Chondrocyte (in vitro differentiated cells): ENCODE measurements around the gene CPLX3. TPM values are rescaled to one million over a fixed set of nuclear protein-coding genes. Genes with fewer than 3 reads are reported as not detected.
A peak's percentile ranks its signal among the peaks of the same experiment; 100 is the strongest.

Experiments used
- DNase-seq: peaks from one replicate; pipeline ENCODE4 v3.0.0; 2021; ENCODE audit warnings: mixed read lengths, low spot score
- H3K27ac Mint-ChIP-seq: one replicate; pipeline ENCODE4 v1.8.0; 2021; ENCODE audit warnings: mild to moderate bottlenecking, moderate library complexity, mixed read lengths; ENCODE audit not compliant: unreplicated experiment
- H3K27me3 Mint-ChIP-seq: 2 replicates; pipeline ENCODE4 v1.8.0; 2021; ENCODE audit warnings: low read depth, mixed read lengths
- H3K36me3 Mint-ChIP-seq: 2 replicates; pipeline ENCODE4 v1.8.0; 2021; ENCODE audit warnings: low read depth, mixed read lengths
- H3K4me1 Mint-ChIP-seq: 2 replicates; pipeline ENCODE4 v1.8.0; 2021; ENCODE audit warnings: low read depth, mild to moderate bottlenecking, mixed read lengths
- H3K4me3 Mint-ChIP-seq: one replicate; pipeline ENCODE4 v1.8.0; 2021; ENCODE audit warnings: mild to moderate bottlenecking, moderate library complexity, mixed read lengths; ENCODE audit not compliant: unreplicated experiment
- H3K9me3 Mint-ChIP-seq: 2 replicates; pipeline ENCODE4 v1.8.0; 2021; ENCODE audit warnings: low read depth, mixed read lengths
- CTCF ChIP-seq: fragments of 200-600 bp; sonication (generic); IDR thresholded peaks from 2 replicates; pipeline ENCODE4 v1.5.0; 2021; ENCODE audit warnings: antibody characterized with exemption, mild to moderate bottlenecking, moderate library complexity
- total RNA-seq: library from RNA; stranded (reverse); gene quantifications from 3 replicates; pipeline ENCODE4 v1.2.1, GENCODE V29; 2021

Gene CPLX3
- total RNA-seq, 1 donor from 2014 or later, result not detected

- Mint-ChIP-seq H3K4me1 (peaks cover 29% of the 10 kb centered on the region), H3K27ac (peak overlapping the region; percentile 73), H3K4me3 (no peak overlapping the region), H3K27me3 (no peaks in the 10 kb centered on the region), H3K9me3 (no peaks in the 10 kb centered on the region), H3K36me3 (peaks cover 14% of the 10 kb centered on the region)
- DNase-seq, result no peak
- no peak for TF ChIP-seq CTCF
These were observed 21.5 kb upstream of the CPLX3 start for GRCh38 chr15:74804935-74805334.

- no peaks in the 10 kb centered on the region for H3K9me3 Mint-ChIP-seq
- H3K27me3 Mint-ChIP-seq, result no peaks in the 10 kb centered on the region
- H3K4me3 Mint-ChIP-seq, result no peak overlapping the region
- no peak for DNase-seq
- peak overlapping the region; percentile 32 for H3K27ac Mint-ChIP-seq
- peaks cover 29% of the 10 kb centered on the region for H3K4me1 Mint-ChIP-seq
- TF ChIP-seq CTCF, result no peak
- peaks cover 11% of the 10 kb centered on the region for H3K36me3 Mint-ChIP-seq
These were observed 19.1 kb upstream of the CPLX3 start for GRCh38 chr15:74807282-74807681.

- Mint-ChIP-seq H3K4me1 (peaks cover 29% of the 10 kb centered on the region), H3K27ac (no peak overlapping the region), H3K9me3 (no peaks in the 10 kb centered on the region), H3K36me3 (peaks cover 10% of the 10 kb centered on the region), H3K27me3 (no peaks in the 10 kb centered on the region), H3K4me3 (no peak overlapping the region)
- TF ChIP-seq CTCF, result no peak
- DNase-seq, result no peak
These were observed 18.2 kb upstream of the CPLX3 start for GRCh38 chr15:74808078-74808839.

GRCh38 chr15:74808840-74809229 is 17.6 kb upstream of the CPLX3 start:
- no peak overlapping the region for H3K27ac Mint-ChIP-seq

GRCh38 chr15:74809242-74809641 is 17.2 kb upstream of the CPLX3 start:
- peaks cover 4% of the 10 kb centered on the region for H3K36me3 Mint-ChIP-seq
- no peak overlapping the region for H3K4me3 Mint-ChIP-seq
- H3K27me3 Mint-ChIP-seq, result no peaks in the 10 kb centered on the region
- TF ChIP-seq CTCF, result no peak
- H3K4me1 Mint-ChIP-seq, result peaks cover 29% of the 10 kb centered on the region
- no peaks in the 10 kb centered on the region for H3K9me3 Mint-ChIP-seq
- H3K27ac Mint-ChIP-seq, result no peak overlapping the region
- no peak for DNase-seq

More at GRCh38 chr15:74808840-74809229, 17.6 kb upstream of the CPLX3 start:
- Mint-ChIP-seq H3K27me3 (no peaks in the 10 kb centered on the region), H3K4me1 (peaks cover 29% of the 10 kb centered on the region), H3K36me3 (peaks cover 8% of the 10 kb centered on the region), H3K4me3 (no peak overlapping the region), H3K9me3 (no peaks in the 10 kb centered on the region)
- peak; percentile 19 for TF ChIP-seq CTCF
- no peak for DNase-seq
